ENCODE results near the gene ABR.
"Not testable (repeated sequence)": the region's sequence is repeated elsewhere in the genome, so short reads cannot be mapped to it uniquely, and the experiment has no call there.

The ABR gene

DNA sequence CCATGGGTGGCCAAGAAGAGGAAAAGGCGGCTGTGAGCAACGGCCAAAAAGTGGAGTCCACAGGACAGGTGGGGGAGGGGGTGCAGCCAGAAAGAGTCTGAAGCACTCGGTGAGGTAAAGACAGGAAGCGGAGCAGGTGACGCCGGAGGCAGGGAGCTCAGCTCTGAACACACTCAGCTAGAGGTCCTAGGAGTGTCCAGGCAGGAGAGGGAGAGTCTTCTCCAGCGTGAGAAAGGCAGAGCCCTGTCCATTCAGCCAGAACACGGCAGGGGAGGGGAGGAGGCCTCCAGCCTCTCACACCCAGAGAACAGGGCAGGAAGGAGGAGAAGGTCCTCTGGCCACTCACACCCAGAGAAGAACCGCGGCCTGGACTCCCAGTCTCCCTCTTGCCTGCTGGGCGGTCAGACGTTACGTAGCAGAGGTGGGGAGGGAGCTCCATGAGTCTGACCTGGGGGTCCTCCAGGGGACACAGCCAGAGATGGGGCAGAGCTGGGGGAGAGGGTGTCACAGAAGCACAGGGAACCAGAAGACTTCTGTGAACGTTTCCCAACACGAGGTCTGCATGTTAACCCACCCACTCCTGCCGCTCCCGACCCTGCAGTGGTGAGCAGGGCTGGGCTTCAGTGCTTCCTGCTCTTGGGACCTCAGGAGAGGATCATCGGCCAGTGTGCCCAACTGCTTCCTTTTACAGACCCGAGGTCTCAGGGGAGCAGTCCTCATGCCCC is 89.2 kb downstream of the ABR start:
- DNase-seq, result no peak

DNA sequence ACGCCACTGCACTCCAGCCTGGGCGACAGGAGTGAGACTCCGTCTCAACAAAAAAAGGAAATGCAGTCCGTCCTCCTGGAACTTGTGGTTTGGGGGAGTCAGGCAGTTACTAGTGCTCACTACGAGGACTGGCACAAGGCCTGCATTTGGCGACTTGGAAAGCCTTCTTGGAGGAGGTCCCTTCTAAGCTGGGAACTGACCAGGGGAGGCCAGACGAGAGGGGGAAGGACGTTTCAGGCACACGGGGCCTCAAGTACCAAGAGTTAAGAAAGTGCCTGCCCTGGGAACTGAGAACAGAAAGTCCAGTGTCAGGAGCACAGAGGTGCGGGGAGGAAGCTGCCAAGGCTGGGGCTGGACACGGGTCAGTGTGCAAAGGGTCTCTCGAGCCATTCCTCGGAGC is 89.9 kb downstream of the ABR start:
- no peak for DNase-seq

GRCh38 chr17:1087381-1088241 is 92.2 kb downstream of the ABR start:
- no peak for DNase-seq

GRCh38 chr17:1083451-1084187 is 96.2 kb downstream of the ABR start:
- DNase-seq, result no peak

- no peak for DNase-seq
Observed at GRCh38 chr17:1082579-1082978, 97.2 kb downstream of the ABR start.

DNA sequence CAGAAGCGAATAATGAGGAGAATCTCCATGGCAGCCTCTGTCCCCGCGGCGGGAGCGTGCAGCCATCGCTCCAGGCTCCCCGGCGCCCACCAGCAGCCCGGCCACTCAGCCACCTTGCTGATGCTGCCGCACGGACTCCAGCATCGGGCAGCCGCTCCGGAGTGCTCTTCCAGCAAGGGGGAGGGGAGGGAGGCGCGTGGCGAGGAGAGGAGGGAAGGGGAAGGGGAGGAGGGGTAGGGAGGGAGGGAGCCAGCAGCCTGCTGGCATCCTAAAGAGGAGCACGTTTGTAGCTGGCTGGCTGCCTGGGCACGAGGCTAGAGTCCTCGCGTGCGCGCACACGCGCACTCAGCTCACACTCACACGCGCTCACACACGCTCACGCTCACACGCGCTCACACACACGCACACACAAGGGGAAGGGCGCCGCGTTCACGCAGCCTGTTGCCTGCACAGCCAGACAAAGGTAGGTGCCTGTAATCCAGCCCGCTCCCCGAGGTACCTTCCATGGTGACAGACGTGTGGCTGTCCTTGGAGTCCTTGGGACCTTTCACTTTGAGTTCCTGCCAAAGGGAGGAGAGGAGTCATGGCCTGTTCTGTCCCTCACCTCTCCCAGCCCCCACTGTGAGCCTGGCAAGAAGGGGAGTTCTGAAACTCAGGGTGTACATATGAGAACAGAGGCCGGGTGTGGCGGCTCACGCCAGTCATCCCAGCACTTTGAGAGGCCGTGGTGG is 100.8 kb downstream of the ABR start:
- DNase-seq, result no peak

DNA sequence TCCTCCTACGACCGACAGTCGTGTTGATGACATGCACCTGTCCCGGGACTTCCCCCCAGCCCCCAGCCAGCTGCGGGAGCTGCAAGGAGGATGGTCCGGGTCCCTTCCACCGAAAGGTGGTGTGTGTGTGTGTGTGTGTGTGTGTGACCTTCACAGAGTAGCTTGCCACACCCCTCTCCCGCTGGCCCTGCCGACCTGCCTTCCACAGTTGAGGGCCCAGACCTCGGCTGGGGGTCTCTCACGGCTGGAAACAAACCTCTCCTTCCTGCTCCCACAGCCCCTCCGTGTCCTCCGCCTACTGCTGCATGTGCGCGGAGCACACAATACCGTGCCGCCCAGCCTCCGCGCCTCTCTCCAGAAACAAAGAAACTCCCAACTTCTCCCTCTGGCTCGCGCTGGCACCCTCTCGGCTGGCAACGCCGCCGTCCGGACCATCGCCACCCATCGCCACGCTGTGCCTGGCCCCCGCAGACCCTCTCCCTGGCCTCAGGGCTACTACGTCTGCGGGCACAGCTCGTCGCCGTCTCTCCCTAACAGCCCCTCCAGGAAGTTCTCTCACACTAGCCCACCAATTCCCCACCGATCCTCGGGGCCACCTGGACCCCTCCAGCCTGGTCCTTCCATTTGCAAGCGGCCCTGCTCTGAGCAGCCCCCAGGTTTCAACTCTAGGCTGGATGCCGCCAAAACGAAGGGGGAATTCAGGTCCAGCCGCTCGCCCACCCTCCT is 101.6 kb downstream of the ABR start:
- DNase-seq, result no peak

DNA sequence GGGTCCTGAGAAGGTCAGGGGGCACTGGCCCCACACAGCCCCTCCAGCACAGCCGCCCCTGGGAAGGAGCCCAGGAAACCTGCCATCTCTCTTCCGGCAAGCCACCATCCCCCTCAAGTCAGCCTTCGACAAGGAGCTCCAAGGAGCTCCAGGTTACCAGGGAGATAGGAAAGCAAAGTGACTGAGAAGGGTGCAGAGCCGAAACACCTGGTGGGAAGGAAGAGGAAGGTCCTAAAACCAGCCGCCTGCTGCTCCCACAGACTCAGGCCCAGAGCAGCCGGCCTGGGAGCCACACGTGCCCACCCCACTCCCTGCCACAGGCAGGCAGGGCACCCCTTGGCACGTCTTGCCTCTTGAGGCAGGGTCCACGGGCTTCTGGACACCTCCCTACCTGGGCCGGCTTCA is 102.2 kb downstream of the ABR start:
- no peak for DNase-seq

GRCh38 chr17:1076982-1077302 is 102.8 kb downstream of the ABR start:
- no peak for DNase-seq

GRCh38 chr17:1076299-1076981 is 103.3 kb downstream of the ABR start:
- DNase-seq, result no peak

GRCh38 chr17:1074886-1075605 is 104.7 kb downstream of the ABR start:
- DNase-seq, result no peak

DNA sequence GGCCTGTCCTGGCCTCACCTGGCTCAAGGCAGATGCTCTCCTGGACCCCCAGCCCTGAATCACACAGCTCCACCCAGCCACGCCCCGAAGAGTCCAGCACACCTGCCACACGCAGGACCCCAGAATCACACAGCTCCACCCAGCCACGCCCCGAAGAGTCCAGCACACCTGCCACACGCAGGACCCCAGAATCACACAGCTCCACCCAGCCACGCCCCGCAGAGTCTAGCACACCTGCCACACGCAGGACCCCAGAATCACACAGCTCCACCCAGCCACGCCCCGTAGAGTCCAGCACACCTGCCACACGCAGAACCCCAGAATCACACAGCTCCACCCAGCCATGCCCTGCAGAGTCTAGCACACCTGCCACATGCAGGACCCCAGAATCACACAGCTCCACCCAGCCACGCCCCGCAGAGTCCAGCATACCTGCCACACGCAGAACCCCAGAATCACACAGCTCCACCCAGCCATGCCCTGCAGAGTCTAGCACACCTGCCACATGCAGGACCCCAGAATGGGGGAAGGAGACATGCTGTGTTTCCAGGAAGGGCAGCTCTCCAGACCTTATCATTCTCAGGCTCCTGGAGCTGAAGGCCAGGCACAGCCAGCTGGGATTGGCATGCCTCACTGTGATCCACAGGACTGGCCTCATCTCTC is 105.7 kb downstream of the ABR start:
- not testable (repeated sequence) for DNase-seq

- no peak for DNase-seq
Observed at GRCh38 chr17:1073241-1073962, 106.4 kb downstream of the ABR start.

DNA sequence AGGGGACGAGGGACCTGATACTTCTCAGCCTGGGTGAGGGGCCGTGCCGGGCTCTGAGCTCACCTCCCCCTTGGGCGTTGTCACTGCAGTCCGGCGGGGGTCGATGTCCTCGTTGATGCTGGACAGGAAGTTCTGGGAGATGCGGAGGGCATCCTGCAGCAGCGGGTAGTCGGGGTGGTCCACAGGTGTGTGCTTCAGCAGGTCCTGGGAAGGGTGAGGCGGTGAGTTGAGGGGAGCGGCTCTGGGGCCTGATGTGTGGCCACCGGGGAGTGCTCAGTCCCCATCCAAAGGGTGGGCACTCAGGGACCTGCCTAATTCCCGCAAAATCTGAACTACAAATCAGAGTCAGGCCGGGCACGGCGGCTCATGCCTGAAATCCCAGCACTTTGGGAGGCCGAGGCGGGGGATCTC is 107.2 kb downstream of the ABR start:
- no peak for DNase-seq

- DNase-seq, result no peak
Observed at GRCh38 chr17:1071103-1071825, 108.5 kb downstream of the ABR start.

DNA sequence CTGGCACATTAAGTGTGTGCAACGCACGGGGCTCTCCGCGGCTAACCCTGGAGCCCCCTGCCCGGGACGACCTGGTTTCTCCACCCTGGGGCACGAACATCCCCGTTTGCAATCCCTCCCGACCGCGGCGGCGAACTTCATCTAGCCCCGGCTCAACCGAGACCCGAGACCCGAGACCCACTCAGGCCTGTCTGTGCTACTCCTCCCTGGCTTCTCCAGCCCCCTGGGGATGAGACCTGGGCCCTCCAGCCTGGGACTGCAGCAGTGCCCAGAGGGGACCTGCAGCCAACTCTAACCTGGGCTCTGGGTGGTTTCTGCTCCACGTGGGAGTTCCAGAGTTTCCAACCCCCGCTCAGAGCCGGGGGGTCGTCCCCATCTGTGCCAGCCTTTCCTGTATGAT is 109.4 kb downstream of the ABR start:
- no peak for DNase-seq

- no peak for DNase-seq
Observed at GRCh38 chr17:1069847-1070246, 109.9 kb downstream of the ABR start.

DNA sequence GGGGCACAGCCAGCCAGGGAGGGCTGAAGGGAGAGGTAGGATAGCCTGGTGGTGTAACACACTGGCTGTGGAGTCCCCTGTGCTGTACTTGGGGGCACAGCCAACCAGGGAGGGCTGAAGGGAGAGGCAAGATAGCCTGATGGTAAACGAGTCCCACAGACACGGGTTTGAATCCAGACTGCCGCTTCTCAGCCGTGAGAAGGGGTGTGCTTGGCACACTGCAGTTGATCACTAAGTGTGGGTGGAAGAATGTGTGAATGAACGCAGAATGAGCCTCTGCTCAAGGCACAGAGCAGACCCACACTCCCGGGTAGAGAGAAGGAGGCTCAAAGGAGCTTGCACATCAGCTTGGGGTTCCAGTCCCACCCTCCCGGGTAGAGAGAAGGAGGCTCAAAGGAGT is 111.4 kb downstream of the ABR start:
- DNase-seq, result no peak
